Fibroblast of lung (primary cell): ENCODE measurements around the gene GPX4. TPM values are rescaled to one million over a fixed set of nuclear protein-coding genes. Genes with fewer than 3 reads are reported as not detected.
"Not testable (repeated sequence)": the region's sequence is repeated elsewhere in the genome, so short reads cannot be mapped to it uniquely, and the experiment has no call there.

ENCODE experiments used
- DNase-seq, 2 donors: peaks; one replicate each; pipeline versions ENCODE4 v3.0.0 to v3.0.0-alpha.2; 2010; ENCODE audit warnings: low read depth in 2 of 2
- H2AFZ ChIP-seq: 2 replicates; pipeline ENCODE4 v1.5.1; 2012; ENCODE audit warnings: low read length, control low read depth, inconsistent platforms
- H3K27ac ChIP-seq: 2 replicates; pipeline ENCODE4 v1.5.1; 2011; ENCODE audit warnings: low read length, control low read depth; ENCODE audit not compliant: insufficient read depth
- H3K27me3 ChIP-seq: 2 replicates; pipeline ENCODE4 v1.5.1; 2011; ENCODE audit warnings: mild to moderate bottlenecking, low read length; ENCODE audit not compliant: control insufficient read depth, insufficient read depth
- H3K36me3 ChIP-seq: 2 replicates; pipeline ENCODE4 v1.5.1; 2011; ENCODE audit warnings: low read length; ENCODE audit not compliant: control insufficient read depth, insufficient read depth
- H3K4me1 ChIP-seq: 2 replicates; pipeline ENCODE4 v1.5.1; 2011; ENCODE audit warnings: low read length; ENCODE audit not compliant: control insufficient read depth, insufficient read depth; ENCODE audit errors: extremely low read depth
- H3K4me2 ChIP-seq: 2 replicates; pipeline ENCODE4 v1.5.1; 2011; ENCODE audit warnings: low read length, control low read depth; ENCODE audit not compliant: insufficient read depth; ENCODE audit errors: extremely low read depth
- H3K4me3 ChIP-seq, 4 experiments: fragments of 200-600 bp in 1 of 4; sonication (generic) in 1 of 4; replicated peaks in 1 of 4; 2 replicates each; pipeline ENCODE4 v1.5.1; 2011 to 2016; ENCODE audit warnings: low read length in 4 of 4, low read depth in 3 of 4, mild to moderate bottlenecking in 3 of 4, control low read depth in 2 of 4, inconsistent platforms in 1 of 4, mixed read lengths in 1 of 4; ENCODE audit not compliant: insufficient read depth in 1 of 4; ENCODE audit errors: control extremely low read depth in 1 of 4
- H3K79me2 ChIP-seq: 2 replicates; pipeline ENCODE4 v1.5.1; 2012; ENCODE audit warnings: mild to moderate bottlenecking, low read length, inconsistent platforms; ENCODE audit not compliant: control insufficient read depth, insufficient read depth
- H3K9ac ChIP-seq: 2 replicates; pipeline ENCODE4 v1.5.1; 2011; ENCODE audit warnings: mild to moderate bottlenecking, low read length, control low read depth; ENCODE audit not compliant: insufficient read depth
- H3K9me3 ChIP-seq: 2 replicates; pipeline ENCODE4 v1.5.1; 2012; ENCODE audit warnings: low read depth, low read length; ENCODE audit not compliant: control insufficient read depth, insufficient read depth
- H4K20me1 ChIP-seq: 2 replicates; pipeline ENCODE4 v1.5.1; 2011; ENCODE audit warnings: low read length; ENCODE audit not compliant: control insufficient read depth, insufficient read depth; ENCODE audit errors: extremely low read depth
- CTCF ChIP-seq, 2 donors: IDR thresholded peaks in 1 of 2; conservative IDR thresholded peaks in 1 of 2; 1 replicate in 1 of 2; 2 replicates in 1 of 2; pipeline ENCODE4 v1.5.1; 2011 to 2012; ENCODE audit warnings: low read length in 2 of 2, control low read depth in 1 of 2, inconsistent platforms in 1 of 2, low read depth in 1 of 2, mild to moderate bottlenecking in 1 of 2
- EZH2 ChIP-seq: IDR thresholded peaks from 2 replicates; pipeline ENCODE4 v1.5.1; 2012; ENCODE audit warnings: low read length, control low read depth, mild to moderate bottlenecking; ENCODE audit errors: missing control alignments
- polyA plus RNA-seq, 2 donors: library from polyadenylated mRNA; depleted of rRNA in 1 of 2; stranded (reverse) in 1 of 2; unstranded in 1 of 2; fragments of >200 nt; gene quantifications; 2 replicates each; pipeline ENCODE4 v1.2.1, GENCODE V29; 2011 to 2012; ENCODE audit warnings: missing spikeins in 1 of 2
- total RNA-seq: library from RNA; depleted of rRNA; stranded (reverse); fragments of >200 nt; gene quantifications from 2 replicates; pipeline ENCODE4 v1.2.1, GENCODE V29; 2014

The GPX4 gene
- total and polyA plus RNA-seq, 2 donors (not counting 1 experiment from before 2014, with no cell fraction given), result 325 to 430 TPM

GRCh38 chr19:1125601-1126467 is 22.0 kb downstream of the GPX4 start:
- H3K9me3 ChIP-seq, result no peaks in the 10 kb centered on the region
- no peak overlapping the region for H3K4me2 ChIP-seq
- peaks cover 56% of the 10 kb centered on the region for H3K36me3 ChIP-seq
- no peaks in the 10 kb centered on the region for H3K27me3 ChIP-seq
- peak overlapping the region; percentile 23 for H3K27ac ChIP-seq
- H2AFZ ChIP-seq, result no peak overlapping the region
- H3K4me1 ChIP-seq, result no peaks in the 10 kb centered on the region
- TF ChIP-seq CTCF (conservative IDR thresholded peaks at IDR 0.05 in 1 of 2, IDR thresholded peaks at IDR 0.05 in 1 of 2; ENCODE audit: low read depth in 1 of 2, low read length in 2 of 2), result no peak
- no peak for TF ChIP-seq EZH2
- peak; percentile 54 to 81 for DNase-seq
- no peak overlapping the region for H3K4me3 ChIP-seq
- H4K20me1 ChIP-seq, result no peaks in the 10 kb centered on the region
- peaks cover 61% of the 10 kb centered on the region for H3K79me2 ChIP-seq
- H3K9ac ChIP-seq, result no peak overlapping the region

- Histone ChIP-seq H4K20me1 (no peaks in the 10 kb centered on the region), H3K9me3 (no peaks in the 10 kb centered on the region), H2AFZ (no peak overlapping the region), H3K4me1 (no peaks in the 10 kb centered on the region), H3K36me3 (peaks cover 46% of the 10 kb centered on the region), H3K27ac (peak overlapping the region; percentile 16), H3K27me3 (no peaks in the 10 kb centered on the region), H3K4me2 (no peak overlapping the region), H3K79me2 (peaks cover 71% of the 10 kb centered on the region), H3K9ac (no peak overlapping the region), H3K4me3 (no peak overlapping the region)
- no peak for DNase-seq
- TF ChIP-seq EZH2 (no peak), CTCF (conservative IDR thresholded peaks at IDR 0.05 in 1 of 2, IDR thresholded peaks at IDR 0.05 in 1 of 2; ENCODE audit: low read depth in 1 of 2, low read length in 2 of 2) (no peak)
These were observed 23.4 kb downstream of the GPX4 start for GRCh38 chr19:1126984-1127760.

GRCh38 chr19:1128106-1128505 is 24.3 kb downstream of the GPX4 start:
- no peak overlapping the region for H3K27ac ChIP-seq
- no peaks in the 10 kb centered on the region for H3K27me3 ChIP-seq
- no peak for TF ChIP-seq EZH2
- TF ChIP-seq CTCF (conservative IDR thresholded peaks at IDR 0.05 in 1 of 2, IDR thresholded peaks at IDR 0.05 in 1 of 2; ENCODE audit: low read depth in 1 of 2, low read length in 2 of 2), result no peak
- no peak for DNase-seq
- no peaks in the 10 kb centered on the region for H3K9me3 ChIP-seq
- no peak overlapping the region for H3K9ac ChIP-seq
- peaks cover 4% of the 10 kb centered on the region for H3K4me1 ChIP-seq
- no peaks in the 10 kb centered on the region for H4K20me1 ChIP-seq
- no peak overlapping the region for H2AFZ ChIP-seq
- H3K4me3 ChIP-seq, result no peak overlapping the region
- H3K4me2 ChIP-seq, result no peak overlapping the region
- H3K36me3 ChIP-seq, result peaks cover 38% of the 10 kb centered on the region
- peaks cover 75% of the 10 kb centered on the region for H3K79me2 ChIP-seq

GRCh38 chr19:1129084-1129483 is 25.3 kb downstream of the GPX4 start:
- DNase-seq, H3K9ac ChIP-seq, H3K9me3 ChIP-seq, H3K27ac ChIP-seq, H2AFZ ChIP-seq, H3K4me3 ChIP-seq, H3K27me3 ChIP-seq, H3K4me1 ChIP-seq, H3K4me2 ChIP-seq, H4K20me1 ChIP-seq: not testable (repeated sequence)
- H3K36me3 ChIP-seq, result peaks cover 29% of the 10 kb centered on the region
- peaks cover 79% of the 10 kb centered on the region for H3K79me2 ChIP-seq
